ENCODE data around the gene GOLGA6L9.
"Not testable (repeated sequence)": the region's sequence is repeated elsewhere in the genome, so short reads cannot be mapped to it uniquely, and the experiment has no call there.

GOLGA6L9 gene

GRCh38 chr15:82429693-82430092 is at the start of gene GOLGA6L9:
GOLGA6L9 (plus strand) TSS chr15:82429816; CDS start chr15:82430080, 264 bp downstream.
- peak; percentile 2 for DNase-seq

- DNase-seq, result not testable (repeated sequence)
Observed at GRCh38 chr15:82381330-82381955, 48.2 kb upstream of the GOLGA6L9 start.

GRCh38 chr15:82387209-82387608 is 42.4 kb upstream of the GOLGA6L9 start:
- DNase-seq, result not testable (repeated sequence)

GRCh38 chr15:82390152-82390551 is 39.5 kb upstream of the GOLGA6L9 start:
- not testable (repeated sequence) for DNase-seq

GRCh38 chr15:82392077-82392476 is 37.5 kb upstream of the GOLGA6L9 start:
- DNase-seq, result not testable (repeated sequence)

GRCh38 chr15:82393671-82394070 is 35.9 kb upstream of the GOLGA6L9 start:
- DNase-seq, result no peak

- not testable (repeated sequence) for DNase-seq
Observed at GRCh38 chr15:82395788-82396187, 33.8 kb upstream of the GOLGA6L9 start.

- no peak for DNase-seq
Observed at GRCh38 chr15:82397817-82398216, 31.8 kb upstream of the GOLGA6L9 start.

- no peak for DNase-seq
Observed at GRCh38 chr15:82398785-82399184, 30.8 kb upstream of the GOLGA6L9 start.

- DNase-seq, result not testable (repeated sequence)
Observed at GRCh38 chr15:82399366-82400103, 30.1 kb upstream of the GOLGA6L9 start.

- not testable (repeated sequence) for DNase-seq
Observed at GRCh38 chr15:82401918-82402317, 27.7 kb upstream of the GOLGA6L9 start.

- DNase-seq, result not testable (repeated sequence)
Observed at GRCh38 chr15:82402341-82402740, 27.3 kb upstream of the GOLGA6L9 start.

GRCh38 chr15:82406211-82406610 is 23.4 kb upstream of the GOLGA6L9 start:
- not testable (repeated sequence) for DNase-seq

- DNase-seq, result not testable (repeated sequence)
Observed at GRCh38 chr15:82410306-82410705, 19.3 kb upstream of the GOLGA6L9 start.

- DNase-seq, result not testable (repeated sequence)
Observed at GRCh38 chr15:82411595-82411994, 18.0 kb upstream of the GOLGA6L9 start.

GRCh38 chr15:82414525-82415191 is 15.0 kb upstream of the GOLGA6L9 start:
- not testable (repeated sequence) for DNase-seq

GRCh38 chr15:82420516-82420915 is 9.1 kb upstream of the GOLGA6L9 start:
- not testable (repeated sequence) for DNase-seq

- not testable (repeated sequence) for DNase-seq
Observed at GRCh38 chr15:82420966-82421365, 8.7 kb upstream of the GOLGA6L9 start.

- DNase-seq, result not testable (repeated sequence)
Observed at GRCh38 chr15:82427117-82427516, 2.5 kb upstream of the GOLGA6L9 start.

GRCh38 chr15:82445420-82445819 is 15.8 kb downstream of the GOLGA6L9 start:
- peak; percentile 48 for DNase-seq

- not testable (repeated sequence) for DNase-seq
Observed at GRCh38 chr15:82457336-82457735, 27.7 kb downstream of the GOLGA6L9 start.

GRCh38 chr15:82465629-82466028 is 36.0 kb downstream of the GOLGA6L9 start:
- DNase-seq, result not testable (repeated sequence)

GRCh38 chr15:82468205-82468604 is 38.6 kb downstream of the GOLGA6L9 start:
- DNase-seq, result peak; percentile 15

- DNase-seq, result not testable (repeated sequence)
Observed at GRCh38 chr15:82469381-82469780, 39.8 kb downstream of the GOLGA6L9 start.

Measured in stimulated activated CD4-positive, alpha-beta T cell treated with anti-CD3 and anti-CD28 coated beads, Interleukin-15, amount 100 ng/mL, for 24 hours (primary cell).